ENCODE data around the gene ZNF287.
"Not testable (repeated sequence)": the region's sequence is repeated elsewhere in the genome, so short reads cannot be mapped to it uniquely, and the experiment has no call there.

The ZNF287 gene

DNA sequence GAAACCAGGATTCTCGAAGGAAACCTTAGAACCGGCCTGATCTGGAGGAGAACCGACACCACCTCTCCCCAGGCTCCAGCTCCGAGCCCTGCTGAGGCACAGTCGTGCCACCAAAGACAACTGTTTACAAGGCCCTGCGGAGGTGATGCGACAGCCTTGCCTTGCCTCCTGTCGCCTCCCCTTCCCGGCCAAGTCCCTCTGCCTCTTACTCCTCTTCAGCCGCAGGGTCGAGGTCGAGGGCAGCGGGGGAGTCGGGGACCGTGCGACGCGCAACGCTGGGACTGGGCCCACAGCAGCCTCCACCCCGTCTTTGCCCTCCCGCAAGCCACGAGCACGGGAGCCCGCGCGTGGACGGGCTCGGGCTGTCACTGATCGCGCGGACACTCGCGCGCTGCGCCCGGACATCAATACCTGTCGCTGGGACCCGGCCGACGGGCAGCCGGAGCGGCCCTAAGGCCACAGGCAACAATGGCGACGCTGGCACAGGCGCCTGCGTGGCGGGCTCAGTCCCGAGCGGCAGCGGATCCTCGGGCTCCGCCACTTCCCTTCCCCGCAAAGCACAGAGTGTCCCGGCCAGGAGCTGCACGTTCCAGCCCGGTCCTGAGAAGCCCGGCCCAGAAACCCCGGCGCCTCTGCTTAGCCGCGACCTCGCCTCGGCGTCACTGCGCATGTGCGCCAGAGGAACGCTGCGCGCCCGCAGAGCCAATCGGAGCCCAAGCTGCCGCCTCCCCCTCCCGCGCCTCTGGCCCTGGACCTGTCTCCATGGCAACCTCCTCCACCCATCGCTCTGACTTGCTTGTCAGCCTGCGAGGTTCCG lies at the start of gene ZNF287:
Gene ZNF287, minus strand, starts transcription at position 664 of the 817 bp plus-strand sequence. CDS start 1,473 bp downstream, outside the sequence.
- peak; percentile 90 for DNase-seq

DNA sequence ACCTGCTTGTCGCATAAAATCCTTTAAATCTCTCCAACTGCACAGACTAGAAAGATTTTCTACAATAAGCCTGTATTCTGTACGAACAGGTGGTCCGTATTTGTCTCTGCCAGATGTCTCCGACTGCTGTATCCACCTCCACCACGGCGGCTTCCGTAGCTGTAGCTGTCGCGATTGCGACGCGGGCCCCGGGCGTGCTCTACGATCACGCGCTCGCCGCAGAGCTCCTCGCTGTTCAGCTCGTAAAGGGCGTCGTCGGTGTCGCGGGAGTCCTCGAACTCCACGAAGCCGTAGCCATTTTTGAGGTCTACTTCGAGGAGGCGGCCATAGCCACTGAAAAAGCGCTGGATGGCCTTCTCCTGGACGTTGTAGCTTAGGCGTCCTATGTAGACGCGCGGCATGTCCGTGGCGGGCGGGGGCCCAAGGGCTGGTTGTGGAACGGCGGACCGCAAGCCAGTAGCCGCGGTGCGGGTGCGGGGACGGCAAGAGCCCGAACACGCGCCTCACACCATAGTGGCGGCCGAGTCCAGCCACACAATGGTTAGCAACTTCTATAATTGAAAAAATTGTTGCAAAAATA lies 48.6 kb upstream of the ZNF287 start:
- no peak for DNase-seq

DNA sequence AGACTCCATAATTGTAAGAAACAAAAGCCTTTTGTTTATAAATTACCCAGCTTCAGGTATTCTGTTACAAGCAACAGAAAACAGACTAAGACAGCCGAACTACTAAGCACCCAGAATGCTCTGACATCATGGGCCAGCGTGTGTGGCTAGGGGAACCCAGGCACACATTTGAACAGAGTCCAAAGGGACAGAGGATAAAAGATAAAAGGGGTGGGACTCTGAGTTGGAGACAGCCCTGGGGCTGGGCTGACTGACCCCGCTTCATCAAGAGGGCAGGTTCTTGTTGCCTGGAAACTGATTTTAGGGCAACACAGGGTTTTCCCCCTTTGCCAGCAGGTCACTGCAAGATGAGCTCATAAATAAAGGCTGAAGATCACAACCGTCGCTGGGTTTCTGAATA lies 30.5 kb upstream of the ZNF287 start:
- DNase-seq, result no peak

DNA sequence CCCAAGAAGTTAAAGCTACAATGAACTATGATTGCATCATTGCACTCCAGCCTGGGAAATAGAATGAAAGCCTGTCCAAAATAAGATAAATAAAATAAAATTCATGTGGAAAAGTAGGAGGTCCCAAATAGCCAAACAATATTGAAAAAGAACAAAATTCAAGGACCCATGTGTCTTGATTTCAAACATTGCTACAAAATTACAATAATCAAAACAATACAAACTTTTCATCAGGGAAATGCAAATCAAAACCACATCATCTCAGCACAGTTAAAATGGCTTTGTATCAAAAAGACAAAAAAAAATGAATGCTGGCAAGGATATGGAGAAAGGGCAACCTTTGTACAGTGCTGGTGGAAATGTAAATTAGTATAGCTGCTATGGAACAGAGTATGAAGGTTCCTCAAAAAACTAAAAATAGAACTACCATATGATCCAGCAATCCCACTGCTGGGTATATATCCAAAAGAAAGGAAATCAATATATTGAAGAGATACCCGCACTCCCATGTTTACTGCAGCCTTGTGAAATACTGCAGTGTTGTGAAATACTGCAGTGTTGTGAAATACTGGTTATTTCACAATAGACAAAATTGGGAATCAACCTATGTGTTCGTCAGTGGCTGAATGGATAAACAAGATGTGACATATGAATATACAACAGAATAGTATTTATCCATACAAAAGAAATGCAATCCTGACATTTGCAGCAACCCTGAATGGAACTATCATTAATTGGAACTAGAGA lies 24.5 kb upstream of the ZNF287 start:
- no peak for DNase-seq

DNA sequence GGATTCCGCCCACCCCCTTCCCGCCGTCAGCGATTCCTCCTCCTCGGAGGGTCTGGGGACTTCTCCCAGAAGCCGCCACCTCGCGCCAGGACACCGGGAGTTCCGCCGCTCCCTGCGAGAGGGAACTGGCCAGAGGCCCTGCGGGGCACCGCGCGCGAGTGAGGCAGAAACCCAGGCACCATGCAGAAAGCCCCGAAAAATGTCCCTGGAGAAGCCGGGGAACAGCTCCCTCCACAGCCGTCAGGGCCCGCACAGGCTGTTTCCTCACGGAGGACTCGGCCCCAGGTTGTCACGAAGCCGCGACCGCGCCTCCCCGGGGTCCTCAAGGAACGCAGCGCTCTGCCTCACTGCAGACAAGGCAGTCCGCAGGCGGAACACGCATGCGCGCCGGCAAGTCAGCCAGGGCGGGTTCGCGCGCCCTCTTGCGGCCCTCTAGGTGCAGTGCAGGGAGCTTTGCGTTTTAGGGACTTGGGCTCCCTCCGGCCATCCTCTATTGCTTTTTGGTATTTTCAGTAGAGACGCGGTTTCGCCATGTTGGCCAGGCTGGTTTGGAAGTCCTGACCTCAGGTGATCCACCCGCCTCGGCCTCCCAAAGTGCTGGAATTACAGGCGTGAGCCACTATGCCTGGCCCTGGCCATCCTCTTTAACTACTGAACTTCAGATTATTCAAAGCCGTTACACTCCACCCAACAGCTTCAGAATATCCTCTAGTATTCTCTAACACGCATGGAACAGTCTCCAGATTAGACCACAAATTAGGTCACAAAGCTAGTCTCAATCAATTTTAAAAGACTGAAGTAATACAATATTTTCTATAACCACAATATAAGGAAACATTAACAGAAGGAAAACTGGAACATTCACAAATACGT lies 20.3 kb upstream of the ZNF287 start:
- DNase-seq, result peak; percentile 92

DNA sequence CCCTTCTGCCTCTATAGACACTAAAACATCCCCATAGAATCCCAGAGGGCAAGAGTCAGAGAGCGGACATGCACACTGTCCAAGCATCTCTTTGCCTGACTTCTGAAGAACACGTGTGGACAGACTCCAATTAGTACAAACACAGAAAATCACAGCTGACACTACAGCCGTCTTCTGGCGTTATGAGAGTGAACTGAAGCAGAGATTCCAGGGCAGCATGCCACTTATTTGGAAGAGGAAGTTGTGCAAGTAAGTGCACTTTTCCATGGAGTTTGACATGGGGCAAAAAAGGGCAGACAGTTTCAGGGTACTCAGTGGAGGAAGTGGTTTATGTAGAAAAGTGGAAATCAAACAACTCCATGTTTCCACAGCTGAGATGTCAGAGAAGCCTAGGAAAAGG lies 16.8 kb upstream of the ZNF287 start:
- DNase-seq, result no peak

DNA sequence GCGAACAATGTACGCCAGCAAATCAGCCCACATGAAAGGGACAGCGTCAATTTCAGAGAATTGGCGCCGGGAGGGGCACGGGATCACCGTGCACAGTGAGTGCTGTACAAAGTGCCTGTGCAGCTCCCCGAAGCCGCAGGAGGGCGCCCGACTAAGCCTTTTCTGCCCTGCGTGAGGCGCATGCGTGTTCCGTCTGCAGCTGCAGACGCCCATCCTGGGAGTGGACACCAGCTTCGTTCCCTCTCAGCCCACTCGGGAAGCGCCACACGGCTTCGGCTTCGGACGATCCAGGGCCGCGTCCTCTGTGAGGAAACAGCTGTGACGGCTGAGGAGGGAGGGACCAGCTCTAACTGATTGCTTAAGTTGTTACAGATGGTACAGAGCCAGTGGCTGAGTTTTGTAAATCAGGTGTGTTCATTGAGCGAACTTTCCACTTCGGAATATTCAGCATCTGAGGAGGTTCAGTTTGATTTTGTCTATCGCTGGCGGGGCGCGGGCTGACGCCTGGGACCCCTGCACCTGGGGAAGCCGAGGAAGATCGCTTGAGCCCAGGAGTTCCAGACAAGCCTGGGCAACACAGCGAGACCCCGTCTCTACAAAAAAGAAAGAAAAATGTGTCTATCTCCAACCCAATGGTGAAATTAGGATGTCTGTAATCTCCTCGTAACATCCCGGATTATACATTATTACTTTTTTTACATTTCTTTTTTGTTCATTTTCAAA lies 15.4 kb upstream of the ZNF287 start:
- DNase-seq, result peak; percentile 88

DNA sequence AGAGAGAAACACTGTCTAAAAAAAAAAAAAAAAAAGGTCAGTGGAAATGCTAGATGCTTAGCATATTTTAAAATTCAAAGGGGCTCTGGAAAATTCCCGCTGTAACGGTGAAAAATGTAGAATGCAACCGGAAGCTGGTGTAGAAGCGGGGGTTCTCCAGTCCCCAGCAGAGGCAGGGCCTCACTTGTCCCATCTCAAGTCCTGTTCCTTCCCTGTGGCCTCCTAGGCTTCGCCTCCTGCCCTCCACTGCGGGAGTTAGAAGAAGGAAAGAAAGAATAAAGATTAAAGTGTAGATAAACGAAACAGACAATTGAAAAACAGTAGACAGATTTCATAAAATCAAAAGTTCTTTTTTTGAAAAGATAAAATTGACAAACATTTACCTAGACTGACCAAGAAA lies 14.8 kb upstream of the ZNF287 start:
- no peak for DNase-seq

DNA sequence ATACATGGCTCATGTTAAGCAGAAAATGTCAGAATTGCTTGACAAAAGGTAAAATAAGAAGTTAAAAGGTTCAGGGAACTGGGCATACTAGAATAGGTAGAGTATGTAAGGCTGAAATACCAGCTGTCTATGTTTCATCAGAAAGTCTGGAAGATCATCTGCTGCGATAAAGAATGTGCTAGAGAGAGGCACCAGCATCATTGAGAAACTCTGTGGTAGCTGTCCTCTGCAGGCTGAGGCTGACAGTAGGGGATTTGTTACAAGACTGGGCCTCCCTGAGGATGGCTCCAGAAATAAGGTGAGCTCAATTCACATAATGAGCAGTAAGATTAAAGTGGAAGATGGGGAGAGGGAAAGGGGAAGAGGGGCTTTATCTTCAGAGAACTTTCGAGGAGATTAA lies 4.5 kb upstream of the ZNF287 start:
- no peak for DNase-seq

DNA sequence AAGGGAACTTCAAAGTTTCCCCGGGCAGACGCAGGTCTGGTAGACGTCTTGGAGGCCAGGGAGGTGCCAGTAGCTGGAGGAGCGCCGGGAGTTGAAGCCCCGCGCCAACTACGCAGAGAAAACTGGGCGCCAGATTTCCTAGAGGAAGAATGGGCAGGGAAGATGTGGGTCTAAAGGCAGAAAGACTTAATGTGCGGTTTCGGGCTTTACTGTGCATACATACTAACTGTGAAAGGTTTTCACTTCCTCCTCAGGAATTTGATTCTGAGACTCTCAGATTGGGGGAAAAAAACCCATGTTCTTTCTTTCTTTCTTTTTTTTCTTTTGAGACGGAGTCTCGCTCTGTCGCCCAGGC lies 331 bp upstream of the ZNF287 start:
- no peak for DNase-seq

DNA sequence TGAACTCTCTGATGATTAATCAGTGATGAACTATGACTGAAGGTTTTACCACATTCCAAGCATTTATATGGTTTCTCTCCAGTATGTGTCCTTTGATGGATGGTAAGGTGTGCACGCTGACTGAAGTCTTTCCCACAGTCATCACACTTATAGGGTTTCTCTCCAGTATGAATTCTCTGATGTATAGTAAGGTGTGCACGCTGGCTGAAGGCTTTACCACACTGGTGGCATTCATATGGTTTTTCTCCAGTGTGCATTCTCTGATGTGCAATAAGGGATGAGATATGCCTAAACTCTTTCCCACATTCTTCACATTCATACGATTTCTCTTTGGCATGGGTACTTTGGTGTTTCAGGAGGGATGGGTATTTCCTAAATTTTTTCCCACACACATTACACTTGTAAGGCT lies 16.4 kb downstream of the ZNF287 start:
- DNase-seq, result no peak

DNA sequence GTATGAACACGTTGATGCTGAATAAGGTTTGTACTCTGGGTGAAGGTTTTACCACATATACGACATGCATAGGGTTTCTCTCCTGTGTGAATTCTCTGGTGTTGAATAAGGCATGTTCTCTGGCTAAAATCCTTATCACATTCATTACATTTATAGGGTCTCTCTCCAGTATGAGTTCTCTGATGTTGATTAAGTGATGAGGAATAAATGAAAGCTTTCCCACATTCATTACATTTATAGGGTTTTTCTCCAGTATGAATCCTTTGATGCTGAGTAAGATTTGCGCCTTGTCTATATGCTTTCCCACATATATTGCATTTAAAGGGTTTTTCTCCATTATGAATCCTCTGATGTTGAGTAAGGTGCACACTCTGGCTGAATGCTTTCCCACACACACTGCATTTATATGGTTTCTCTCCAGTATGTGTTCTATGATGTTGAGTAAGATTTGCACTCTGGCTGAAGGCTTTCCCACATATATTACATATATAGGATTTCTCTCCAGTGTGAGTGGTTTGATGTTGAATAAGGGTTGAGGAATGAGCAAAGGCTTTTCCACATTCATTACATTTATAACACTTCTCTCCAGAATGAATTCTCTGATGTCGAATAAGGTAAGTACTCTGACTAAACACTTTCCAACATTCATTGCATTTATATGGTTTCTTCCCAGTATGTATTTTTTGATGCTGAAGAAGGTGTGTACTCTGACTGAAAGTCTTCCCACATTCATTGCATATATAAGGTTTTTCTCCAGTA lies 16.9 kb downstream of the ZNF287 start:
- DNase-seq, result no peak

DNA sequence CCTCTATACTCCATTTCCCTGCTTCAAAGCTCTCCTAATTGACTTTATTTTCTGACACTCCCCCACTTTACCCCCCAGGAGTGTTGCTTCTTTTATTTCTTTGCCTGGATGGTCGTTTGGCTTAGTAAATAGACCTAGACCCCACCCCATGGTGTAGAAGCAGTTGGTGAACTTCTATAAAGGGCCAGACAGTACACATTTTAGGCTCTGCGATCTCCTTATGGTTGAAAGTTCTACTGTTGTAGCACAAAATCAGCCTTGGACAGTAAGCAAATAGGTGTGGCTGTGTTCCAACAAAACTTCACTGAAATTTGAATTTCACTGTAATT lies 31.9 kb downstream of the ZNF287 start:
- DNase-seq, result no peak

DNA sequence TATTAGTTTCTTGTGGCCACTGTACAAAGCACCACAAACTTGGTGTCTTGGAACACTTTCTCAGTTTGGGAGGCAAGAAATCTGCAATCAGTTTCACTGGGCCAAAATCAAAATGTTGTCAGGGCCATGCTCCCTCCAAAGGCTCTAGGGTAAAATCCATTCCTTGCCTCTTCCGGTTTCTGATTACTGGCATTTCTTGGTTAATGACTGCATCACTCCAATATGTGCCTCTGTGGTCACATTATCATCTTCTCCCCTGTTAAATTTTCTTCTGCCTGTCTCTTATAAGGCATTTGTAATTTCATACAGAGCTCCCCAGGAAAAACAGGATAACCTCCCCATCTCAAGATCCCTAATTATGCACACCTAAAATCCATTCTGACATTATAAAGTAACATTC lies 34.8 kb downstream of the ZNF287 start:
- DNase-seq, result no peak

DNA sequence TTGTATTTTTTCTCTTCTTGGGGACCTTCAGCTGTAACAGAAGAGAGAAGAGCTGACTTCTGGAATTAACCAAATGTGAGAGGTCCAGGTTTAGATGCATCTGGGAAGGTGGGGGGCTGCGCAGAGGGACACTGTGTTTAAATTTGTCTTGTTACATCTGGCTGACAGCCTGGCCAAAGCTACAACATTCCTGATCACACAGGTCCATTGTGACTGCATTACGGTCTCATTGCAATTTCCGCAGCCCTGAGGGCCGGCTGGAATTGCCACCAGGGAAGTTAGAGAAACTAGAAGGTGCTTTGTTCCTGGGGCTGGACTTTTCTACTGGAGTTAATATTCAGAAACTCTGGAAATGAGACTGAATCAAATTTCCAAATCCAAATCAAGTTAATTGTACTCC lies 39.1 kb downstream of the ZNF287 start:
- DNase-seq, result no peak

DNA sequence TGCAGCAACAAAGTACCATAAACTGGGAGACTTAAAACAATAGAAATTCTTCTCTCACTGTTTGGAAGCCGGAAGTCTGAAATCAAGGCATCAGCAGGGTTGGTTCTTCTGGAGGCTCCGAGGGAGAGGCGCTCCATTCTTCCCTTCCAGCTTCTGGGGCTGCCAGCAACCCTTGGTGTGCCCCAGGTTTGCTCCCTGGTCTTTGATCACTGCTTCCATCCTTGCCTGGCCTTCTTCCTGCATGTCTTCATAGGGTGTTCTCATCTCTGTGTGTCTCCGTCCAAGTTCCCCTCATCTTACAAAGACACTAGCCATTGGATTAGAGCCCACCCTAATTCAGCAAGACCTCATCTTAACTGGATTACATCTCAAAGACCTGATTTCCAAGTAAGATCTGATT lies 41.7 kb downstream of the ZNF287 start:
- DNase-seq, result no peak

DNA sequence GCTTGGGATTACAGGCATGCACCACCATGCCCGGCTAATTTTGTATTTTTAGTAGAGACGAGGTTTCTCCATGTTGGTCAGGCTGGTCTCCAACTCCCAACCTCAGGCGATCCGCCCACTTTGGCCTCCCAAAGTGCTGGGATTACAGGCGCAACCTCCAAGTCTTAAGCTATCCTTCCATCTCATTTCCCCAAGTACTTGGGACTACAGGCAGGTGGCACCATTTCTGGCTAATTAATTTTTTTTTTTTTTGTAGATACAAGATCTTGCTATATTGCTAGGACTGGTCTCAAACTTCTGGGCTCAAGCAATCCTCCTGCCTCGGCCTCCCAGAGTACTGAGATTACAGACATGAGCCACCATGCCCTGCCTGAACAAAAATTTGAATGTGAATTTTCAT lies 43.4 kb downstream of the ZNF287 start:
- not testable (repeated sequence) for DNase-seq

DNA sequence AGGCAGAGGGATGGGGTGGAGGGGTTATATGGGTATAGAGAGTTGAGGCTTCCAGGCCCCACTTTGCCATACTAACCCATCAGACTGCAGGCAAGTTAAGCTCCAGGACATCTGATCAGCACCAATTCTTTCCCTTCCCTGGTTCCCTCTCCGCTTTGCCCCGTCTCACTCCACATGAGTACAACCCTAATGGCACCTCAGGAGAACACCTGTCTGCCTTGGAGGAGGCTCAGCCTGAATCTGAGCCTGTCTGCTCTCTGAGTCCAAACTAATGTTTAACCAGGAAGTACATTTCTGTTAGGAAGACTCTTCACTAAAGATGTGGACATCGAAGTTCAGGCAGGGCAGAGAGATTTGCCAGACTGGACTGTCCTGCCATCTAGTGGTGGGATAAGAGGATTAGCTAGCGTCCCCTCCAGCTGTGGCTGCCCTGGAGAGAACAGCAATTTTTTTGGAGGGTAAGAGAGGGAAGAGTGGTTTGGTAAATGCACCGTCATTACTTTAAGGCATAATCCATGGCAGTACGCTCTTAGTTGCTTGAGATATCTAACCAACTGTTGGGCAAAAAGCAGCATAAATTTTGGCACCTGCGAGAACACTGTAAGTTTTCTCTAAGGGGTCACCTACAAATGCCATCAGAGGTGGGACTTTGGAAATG lies 47.8 kb downstream of the ZNF287 start:
- peak; percentile 41 for DNase-seq

DNA sequence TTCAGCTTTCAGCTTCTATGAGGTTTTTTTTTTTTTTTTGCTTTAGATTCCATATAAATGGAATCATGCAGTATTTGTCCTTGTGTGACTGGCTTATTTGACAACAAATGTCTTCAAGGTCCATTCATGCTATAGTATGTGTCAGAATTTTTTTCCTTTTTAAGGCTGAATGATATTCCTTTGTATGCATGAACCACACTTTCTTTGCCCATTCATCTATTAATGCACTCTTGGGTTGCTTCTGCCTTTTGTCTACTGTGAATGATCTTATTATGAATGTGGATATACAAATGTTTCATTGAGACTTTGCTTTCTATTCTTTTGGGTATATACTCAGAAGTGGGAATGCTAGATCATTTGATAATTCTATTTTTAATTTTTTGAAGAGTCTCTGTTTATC lies 50.0 kb downstream of the ZNF287 start:
- DNase-seq, result no peak

DNA sequence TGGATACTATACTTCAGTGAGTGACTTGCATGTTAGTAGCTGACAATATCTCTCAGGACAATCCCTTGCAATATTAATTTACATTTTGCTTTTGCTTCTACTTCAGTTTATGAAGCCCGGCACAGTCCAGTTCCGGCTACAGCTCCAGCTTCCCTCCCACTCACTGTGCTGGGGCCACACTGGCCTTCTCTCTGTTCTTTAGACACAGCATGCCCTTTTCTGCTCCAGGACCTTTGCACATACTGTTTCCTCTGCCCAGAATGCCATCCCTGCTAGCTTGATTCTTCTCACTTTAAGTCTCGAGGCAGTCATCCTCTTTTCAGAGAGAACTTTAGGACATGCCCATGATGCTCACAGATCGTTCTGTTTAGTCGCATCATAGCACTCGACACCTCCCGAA lies 51.5 kb downstream of the ZNF287 start:
- no peak for DNase-seq

DNA sequence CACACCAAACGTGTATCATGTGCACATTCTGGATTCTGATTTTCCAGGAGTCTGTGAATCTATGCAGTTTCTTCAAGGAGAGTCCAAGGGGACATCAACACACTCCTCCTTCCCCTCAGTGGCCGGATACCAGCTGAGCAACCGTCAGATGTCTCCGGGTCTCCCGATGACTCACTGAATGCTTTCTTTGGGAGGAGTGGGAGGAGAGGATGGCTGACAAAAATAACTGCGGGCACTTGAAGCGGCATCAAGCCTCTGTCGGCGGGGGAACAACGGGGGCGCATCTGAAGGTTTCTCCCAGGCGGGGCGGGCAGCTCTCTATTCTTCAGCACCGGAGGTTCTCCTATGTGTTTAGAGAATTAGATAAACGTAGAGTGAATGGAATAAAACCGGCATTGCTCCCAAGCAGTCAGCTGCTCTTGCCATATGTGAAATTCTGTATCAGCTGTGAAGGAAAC lies 52.4 kb downstream of the ZNF287 start:
- DNase-seq, result no peak
